DMS114 treated with DMSO at 0.1 percent for 48 hours (cell line): ENCODE results near the gene SLC66A1.
"Not testable (repeated sequence)": the region's sequence is repeated elsewhere in the genome, so short reads cannot be mapped to it uniquely, and the experiment has no call there.

Source experiments
- DNase-seq: peaks from one replicate; lab custom pipeline; 2025; ENCODE audit not compliant: unreplicated experiment; lab: John Stamatoyannopoulos, UW

Gene SLC66A1

GRCh38 chr1:19311931-19312781 is at the start of gene SLC66A1, which contains the start of gene AKR7A2:
TSS of gene SLC66A1 (plus strand) at chr1:19312326. CDS start at chr1:19317678, 5,352 bp downstream.
TSS of gene AKR7A2 (minus strand) at chr1:19312144. CDS start at chr1:19312124, 20 bp downstream.
- DNase-seq = peak; percentile 82

- DNase-seq = no peak
Measured at GRCh38 chr1:19262744-19263143, 49.4 kb upstream of the SLC66A1 start.

- no peak for DNase-seq
Measured at GRCh38 chr1:19268445-19268844, 43.7 kb upstream of the SLC66A1 start.

GRCh38 chr1:19269427-19270342 is 42.4 kb upstream of the SLC66A1 start:
- not testable (repeated sequence) for DNase-seq

- DNase-seq = not testable (repeated sequence)
Measured at GRCh38 chr1:19270343-19270730, 41.8 kb upstream of the SLC66A1 start.

GRCh38 chr1:19272064-19272463 is 40.1 kb upstream of the SLC66A1 start:
- no peak for DNase-seq

GRCh38 chr1:19273106-19273843 is 38.9 kb upstream of the SLC66A1 start:
- DNase-seq = no peak

GRCh38 chr1:19273844-19274531 is 38.1 kb upstream of the SLC66A1 start:
- not testable (repeated sequence) for DNase-seq

GRCh38 chr1:19274636-19275035 is 37.5 kb upstream of the SLC66A1 start:
- DNase-seq = no peak

- DNase-seq = no peak
Measured at GRCh38 chr1:19283891-19284290, 28.2 kb upstream of the SLC66A1 start.

GRCh38 chr1:19284881-19285280 is 27.2 kb upstream of the SLC66A1 start:
- DNase-seq = no peak

- not testable (repeated sequence) for DNase-seq
Measured at GRCh38 chr1:19285366-19285765, 26.8 kb upstream of the SLC66A1 start.

GRCh38 chr1:19285807-19286206 is 26.3 kb upstream of the SLC66A1 start:
- not testable (repeated sequence) for DNase-seq

GRCh38 chr1:19287436-19288185 is 24.5 kb upstream of the SLC66A1 start:
- no peak for DNase-seq

GRCh38 chr1:19288324-19289241 is 23.5 kb upstream of the SLC66A1 start, which contains the start of gene AKR7A3:
TSS of gene AKR7A3 (minus strand) at chr1:19288770. CDS start at chr1:19288709, 61 bp downstream.
- DNase-seq = not testable (repeated sequence)

- no peak for DNase-seq
Measured at GRCh38 chr1:19289244-19289643, 22.9 kb upstream of the SLC66A1 start.

- DNase-seq = no peak
Measured at GRCh38 chr1:19294638-19295037, 17.5 kb upstream of the SLC66A1 start.

GRCh38 chr1:19300211-19300610 is 11.9 kb upstream of the SLC66A1 start:
- no peak for DNase-seq
